NCI-H2171 treated with DMSO at 0.1 percent for 48 hours (cell line): ENCODE measurements around the gene TJP1.
"Not testable (repeated sequence)": the region's sequence is repeated elsewhere in the genome, so short reads cannot be mapped to it uniquely, and the experiment has no call there.

Experiments
- DNase-seq: peaks from one replicate; lab custom pipeline; 2025; lab: John Stamatoyannopoulos, UW

TJP1 gene

DNA sequence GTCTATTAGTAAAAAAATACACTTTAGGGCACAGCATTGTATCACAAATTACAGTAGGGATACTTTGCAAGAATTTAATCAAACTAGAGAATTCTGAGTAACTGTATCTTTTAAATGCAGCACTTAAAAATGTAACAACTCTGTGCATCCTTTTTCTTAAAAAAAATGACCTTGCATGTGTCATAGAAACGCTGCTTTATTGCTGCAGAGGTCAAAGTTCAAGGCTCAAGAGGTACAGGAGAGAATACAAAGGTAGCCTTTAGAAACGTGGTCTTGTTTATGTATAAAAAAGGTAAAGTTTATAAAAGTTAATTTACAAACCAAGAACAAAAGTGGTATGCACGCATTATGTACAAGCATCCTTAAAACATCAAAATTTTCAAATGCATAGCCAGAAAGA, 122.0 kb downstream of the TJP1 start:
- DNase-seq = no peak

GRCh38 chr15:29699791-29700190, 122.5 kb downstream of the TJP1 start:
- no peak for DNase-seq

DNA sequence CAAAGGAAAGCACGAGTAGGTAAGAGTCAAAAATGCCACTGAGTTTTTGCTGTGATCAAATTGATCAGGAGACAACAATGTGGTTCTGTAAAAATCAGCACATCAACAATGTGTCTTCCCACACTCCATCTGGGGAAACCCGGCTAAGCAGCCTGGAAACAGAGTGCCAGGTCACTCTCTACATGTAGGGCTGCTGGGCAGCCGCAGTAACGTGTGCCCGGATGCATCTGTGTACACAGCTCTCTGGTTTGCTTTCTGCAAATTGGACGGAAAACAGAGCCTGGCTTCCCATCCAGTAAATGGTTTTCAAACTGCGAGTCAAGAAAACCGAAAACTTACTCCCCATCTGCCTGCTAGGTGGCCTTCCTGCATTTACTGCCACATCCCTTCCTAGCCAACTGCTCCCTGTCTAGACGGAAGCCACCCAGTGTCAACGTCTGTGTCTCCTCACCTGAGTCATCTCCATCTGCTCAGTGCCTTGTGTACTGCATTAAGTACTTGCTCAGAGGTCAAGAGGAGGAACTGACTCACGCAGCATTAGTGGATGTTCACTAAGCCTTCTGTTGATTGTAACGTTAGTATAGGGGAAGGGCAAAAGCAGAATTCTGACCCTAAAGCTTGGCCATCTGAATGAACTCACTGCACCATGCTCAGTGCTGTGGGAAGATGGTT, 124.1 kb downstream of the TJP1 start:
- DNase-seq = peak; percentile 79

GRCh38 chr15:29696950-29697738, 125.1 kb downstream of the TJP1 start:
- DNase-seq = no peak

- not testable (repeated sequence) for DNase-seq
These were observed 125.8 kb downstream of the TJP1 start for GRCh38 chr15:29696506-29696905.

GRCh38 chr15:29695489-29696167, 126.6 kb downstream of the TJP1 start:
- DNase-seq = no peak

DNA sequence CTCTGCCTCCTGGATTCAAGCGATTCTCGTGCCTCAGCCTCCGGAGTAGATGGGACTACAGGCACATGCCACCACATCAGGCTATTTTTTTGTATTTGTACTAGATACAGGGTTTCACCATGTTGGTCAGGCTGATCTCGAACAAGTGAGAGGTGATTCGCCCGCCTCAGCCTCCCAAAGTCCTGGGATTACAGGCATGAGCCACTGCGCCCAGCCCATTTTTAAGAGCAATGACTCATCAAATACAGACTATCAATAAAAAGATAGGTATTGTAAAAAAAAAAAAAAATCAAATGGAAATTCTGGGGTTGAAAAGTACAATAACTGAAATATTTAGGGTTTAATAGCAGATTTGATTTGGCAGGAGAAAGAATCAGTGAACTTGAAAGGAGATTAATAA, 129.0 kb downstream of the TJP1 start:
- DNase-seq = no peak

DNA sequence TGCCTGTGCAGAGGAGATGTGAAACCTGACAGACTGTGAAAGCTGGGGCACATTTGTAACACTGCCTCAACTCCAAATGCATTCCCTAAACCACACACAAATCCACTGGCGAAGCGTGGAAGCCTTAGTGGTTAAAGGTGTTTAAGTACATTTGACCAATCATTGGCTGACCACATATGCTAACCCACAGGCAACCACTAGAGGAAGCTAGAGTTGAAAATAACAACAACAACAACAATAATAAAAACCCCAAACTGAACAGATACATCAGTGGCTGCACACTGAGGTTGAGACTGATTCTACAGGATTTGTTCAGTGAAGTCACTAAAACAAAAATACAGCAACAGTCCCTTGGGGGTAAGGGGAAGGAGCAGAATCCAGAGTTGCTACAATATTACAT, 129.7 kb downstream of the TJP1 start:
- DNase-seq = no peak

DNA sequence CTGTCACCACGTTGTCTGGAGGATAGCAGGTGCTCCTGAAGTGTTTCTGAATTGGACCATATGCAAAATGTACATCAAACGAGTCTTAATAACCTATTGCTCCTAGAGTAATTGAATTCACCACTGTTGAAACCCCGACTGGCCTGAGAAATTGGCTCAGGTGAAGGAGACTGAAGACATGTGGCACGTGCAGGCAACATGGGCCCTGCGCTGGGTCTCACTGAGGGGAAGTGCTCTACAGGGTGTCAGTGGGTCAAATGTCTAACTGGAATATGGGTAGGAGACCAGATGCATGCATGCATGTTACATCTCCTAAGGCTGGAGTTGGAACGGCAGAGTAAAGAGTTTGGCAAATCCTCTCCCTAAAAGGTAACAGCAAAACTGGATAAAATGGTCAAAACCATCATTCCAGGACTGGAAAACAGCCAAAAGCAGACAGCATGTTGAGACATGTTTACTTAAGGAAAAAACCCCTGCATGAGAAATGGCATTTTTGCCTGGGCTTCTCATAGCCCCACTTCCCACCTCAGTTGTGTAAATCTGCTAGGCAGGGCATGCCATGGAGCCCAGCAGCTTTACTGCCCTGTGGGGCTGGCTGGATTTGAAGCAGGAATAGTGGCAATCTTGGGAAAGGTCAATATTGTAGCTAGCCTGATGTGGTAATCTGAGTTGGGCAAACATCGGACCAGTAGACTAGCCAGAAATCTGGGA, 131.3 kb downstream of the TJP1 start:
- no peak for DNase-seq

- no peak for DNase-seq
These were observed 132.8 kb downstream of the TJP1 start for GRCh38 chr15:29689287-29689986.

- peak; percentile 11 for DNase-seq
These were observed 133.6 kb downstream of the TJP1 start for GRCh38 chr15:29688506-29689286.

GRCh38 chr15:29687939-29688505, 134.2 kb downstream of the TJP1 start:
- DNase-seq = no peak

- no peak for DNase-seq
These were observed 135.0 kb downstream of the TJP1 start for GRCh38 chr15:29687204-29687815.

- no peak for DNase-seq
These were observed 135.6 kb downstream of the TJP1 start for GRCh38 chr15:29686445-29687203.

- DNase-seq = no peak
These were observed 136.2 kb downstream of the TJP1 start for GRCh38 chr15:29686079-29686425.

GRCh38 chr15:29685156-29686078, 136.9 kb downstream of the TJP1 start:
- no peak for DNase-seq

DNA sequence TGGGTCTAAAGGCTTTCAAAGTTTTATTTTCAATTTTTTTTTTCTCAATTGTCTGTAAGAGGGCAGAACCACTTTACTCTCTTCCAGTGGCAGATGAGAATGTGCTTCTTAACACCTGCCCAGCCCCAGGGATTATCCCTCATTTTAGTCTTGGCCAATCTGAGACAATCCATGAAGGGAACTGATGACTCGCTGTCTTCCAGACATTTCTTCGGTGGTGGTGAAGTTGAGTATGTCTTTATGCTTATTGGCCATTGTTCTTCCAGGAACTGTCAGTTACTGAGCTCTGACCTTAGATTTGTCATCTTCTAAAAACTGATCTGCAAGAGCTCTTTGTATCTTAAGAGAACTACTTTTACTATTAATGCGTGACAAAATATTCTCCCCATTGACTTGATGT, 139.5 kb downstream of the TJP1 start:
- DNase-seq = no peak

GRCh38 chr15:29682361-29682760, 139.9 kb downstream of the TJP1 start:
- DNase-seq = peak; percentile 23
